BLaER1 treated with 17β-estradiol and CSF1 and Interleukin-3, amounts not matched to agents 10 nM and 100 nM (cell line): ENCODE measurements around the gene CABP4.

ENCODE experiments used
- H3K27ac ChIP-seq, 11 experiments: shearing (Covaris generic); formaldehyde crosslinking; 2 replicates each; pipeline ENCODE4 v1.8.1; 2022
- H3K27me3 ChIP-seq, 11 experiments: shearing (Covaris generic); formaldehyde crosslinking; 2 replicates each; pipeline ENCODE4 v1.8.1; 2022
- H3K36me3 ChIP-seq, 11 experiments: shearing (Covaris generic); formaldehyde crosslinking; 2 replicates each; pipeline ENCODE4 v1.8.1; 2022
- H3K4me1 ChIP-seq, 10 experiments: shearing (Covaris generic); formaldehyde crosslinking; 2 replicates each; pipeline ENCODE4 v1.8.1; 2022
- H3K4me2 ChIP-seq, 11 experiments: shearing (Covaris generic); formaldehyde crosslinking; 2 replicates each; pipeline ENCODE4 v1.8.1; 2022
- H3K4me3 ChIP-seq, 10 experiments: shearing (Covaris generic); formaldehyde crosslinking; 2 replicates each; pipeline ENCODE4 v1.8.1; 2022
- H3K9ac ChIP-seq, 11 experiments: shearing (Covaris generic); formaldehyde crosslinking; 2 replicates each; pipeline ENCODE4 v1.8.1; 2022
- H3K9me3 ChIP-seq, 11 experiments: shearing (Covaris generic); formaldehyde crosslinking; replicated peaks in 1 of 11; 2 replicates each; pipeline ENCODE4 v1.8.1; 2022
- H4K20me1 ChIP-seq, 11 experiments: shearing (Covaris generic); formaldehyde crosslinking; 2 replicates each; pipeline ENCODE4 v1.8.1; 2022
- Cebpa-rat ChIP-seq, 11 experiments: shearing (Covaris generic); IDR thresholded peaks; 2 replicates each; pipeline ENCODE4 v1.8.1; 2022

The CABP4 gene

GRCh38 chr11:67495234-67496005 is 40.3 kb downstream of the CABP4 start:
- Histone ChIP-seq H3K4me1 (peaks cover 4 to 17% (median 5%) of the 10 kb centered on the region in 10 experiments; a peak in 19 of 20 replicates), H3K27me3 (no peaks in the 10 kb centered on the region), H3K9ac (peak overlapping the region in 2 of 11 experiments; percentile 23 to 29; a peak in 1 of 22 replicates), H3K27ac (no peak overlapping the region), H3K4me3 (no peak overlapping the region), H3K36me3 (peaks cover 58 to 97% (median 89%) of the 10 kb centered on the region in 11 experiments), H3K9me3 (peaks cover 0 to 7% (median 0%) of the 10 kb centered on the region in 11 experiments; a peak in 1 of 22 replicates), H4K20me1 (peaks cover 0 to 92% (median 26%) of the 10 kb centered on the region in 11 experiments; a peak in 18 of 22 replicates), H3K4me2 (no peak overlapping the region)
- TF ChIP-seq Cebpa-rat (IDR thresholded peaks at IDR 0.05) = no peak

GRCh38 chr11:67496113-67496512 is 41.0 kb downstream of the CABP4 start:
- Histone ChIP-seq H3K9ac (peak overlapping the region in 1 of 11 experiments; percentile 23; a peak in 1 of 22 replicates), H3K4me3 (no peak overlapping the region), H4K20me1 (peaks cover 0 to 86% (median 20%) of the 10 kb centered on the region in 11 experiments; a peak in 17 of 22 replicates), H3K36me3 (peaks cover 54 to 96% (median 88%) of the 10 kb centered on the region in 11 experiments), H3K27ac (no peak overlapping the region), H3K9me3 (peaks cover 0 to 7% (median 0%) of the 10 kb centered on the region in 11 experiments; a peak in 1 of 22 replicates), H3K4me1 (peaks cover 11 to 23% (median 12%) of the 10 kb centered on the region in 10 experiments; a peak in 19 of 20 replicates), H3K4me2 (no peak overlapping the region), H3K27me3 (no peaks in the 10 kb centered on the region)
- TF ChIP-seq Cebpa-rat (IDR thresholded peaks at IDR 0.05) = no peak

GRCh38 chr11:67497656-67498291 is 42.6 kb downstream of the CABP4 start:
- TF ChIP-seq Cebpa-rat (IDR thresholded peaks at IDR 0.05) = no peak
- Histone ChIP-seq H3K4me1 (peaks cover 22 to 40% (median 28%) of the 10 kb centered on the region in 10 experiments), H3K9ac (peak overlapping the region in 3 of 11 experiments; percentile 13 to 32 (median 20); a peak in 1 of 22 replicates), H3K27me3 (no peaks in the 10 kb centered on the region), H3K27ac (no peak overlapping the region), H3K36me3 (peaks cover 53 to 96% (median 86%) of the 10 kb centered on the region in 11 experiments), H3K4me3 (no peak overlapping the region), H4K20me1 (peaks cover 8 to 86% (median 18%) of the 10 kb centered on the region in 11 experiments; a peak in 19 of 22 replicates), H3K9me3 (peaks cover 0 to 7% (median 0%) of the 10 kb centered on the region in 11 experiments; a peak in 1 of 22 replicates), H3K4me2 (no peak overlapping the region)

- H3K4me2 ChIP-seq = no peak overlapping the region
- peaks cover 0 to 7% (median 0%) of the 10 kb centered on the region in 11 experiments; a peak in 1 of 22 replicates for H3K9me3 ChIP-seq
- no peak for TF ChIP-seq Cebpa-rat (IDR thresholded peaks at IDR 0.05)
- peaks cover 0 to 7% (median 4%) of the 10 kb centered on the region in 11 experiments; a peak in 9 of 22 replicates for H3K27me3 ChIP-seq
- peaks cover 16 to 88% (median 22%) of the 10 kb centered on the region in 11 experiments; a peak in 21 of 22 replicates for H4K20me1 ChIP-seq
- H3K4me1 ChIP-seq = peaks cover 30 to 48% (median 36%) of the 10 kb centered on the region in 10 experiments
- H3K27ac ChIP-seq = no peak overlapping the region
- H3K9ac ChIP-seq = no peak overlapping the region
- no peak overlapping the region for H3K4me3 ChIP-seq
- H3K36me3 ChIP-seq = peaks cover 47 to 96% (median 79%) of the 10 kb centered on the region in 11 experiments
Observed at GRCh38 chr11:67498544-67498972, 43.4 kb downstream of the CABP4 start.

- H3K4me2 ChIP-seq = peak overlapping the region; percentile 28 to 100 (median 66); a peak in 19 of 22 replicates
- H3K4me1 ChIP-seq = peaks cover 36 to 53% (median 42%) of the 10 kb centered on the region in 10 experiments
- no peak for TF ChIP-seq Cebpa-rat (IDR thresholded peaks at IDR 0.05)
- H3K4me3 ChIP-seq = no peak overlapping the region
- H3K9ac ChIP-seq = no peak overlapping the region
- peaks cover 0 to 7% (median 0%) of the 10 kb centered on the region in 11 experiments; a peak in 1 of 22 replicates for H3K9me3 ChIP-seq
- H3K36me3 ChIP-seq = peaks cover 41 to 85% (median 71%) of the 10 kb centered on the region in 11 experiments
- peaks cover 25 to 91% (median 32%) of the 10 kb centered on the region in 11 experiments; a peak in 21 of 22 replicates for H4K20me1 ChIP-seq
- H3K27ac ChIP-seq = peak overlapping the region in 1 of 11 experiments; percentile 26; a peak in 2 of 22 replicates
- peaks cover 0 to 13% (median 9%) of the 10 kb centered on the region in 11 experiments; a peak in 9 of 22 replicates for H3K27me3 ChIP-seq
Observed at GRCh38 chr11:67499808-67500483, 44.8 kb downstream of the CABP4 start.

- H3K36me3 ChIP-seq = peaks cover 36 to 80% (median 66%) of the 10 kb centered on the region in 11 experiments
- peak overlapping the region in 2 of 11 experiments; percentile 26 to 53; a peak in 2 of 22 replicates for H3K27ac ChIP-seq
- H3K4me1 ChIP-seq = peaks cover 39 to 55% (median 45%) of the 10 kb centered on the region in 10 experiments
- H3K9me3 ChIP-seq = peaks cover 0 to 7% (median 0%) of the 10 kb centered on the region in 11 experiments; a peak in 1 of 22 replicates
- H3K4me3 ChIP-seq = no peak overlapping the region
- H3K4me2 ChIP-seq = peak overlapping the region; percentile 28 to 100 (median 66); a peak in 19 of 22 replicates
- peaks cover 0 to 13% (median 9%) of the 10 kb centered on the region in 11 experiments; a peak in 9 of 22 replicates for H3K27me3 ChIP-seq
- TF ChIP-seq Cebpa-rat (IDR thresholded peaks at IDR 0.05) = no peak
- H4K20me1 ChIP-seq = peaks cover 25 to 89% (median 32%) of the 10 kb centered on the region in 11 experiments; a peak in 21 of 22 replicates
- H3K9ac ChIP-seq = no peak overlapping the region
Observed at GRCh38 chr11:67500484-67500821, 45.3 kb downstream of the CABP4 start.

GRCh38 chr11:67500831-67501715 is 45.9 kb downstream of the CABP4 start:
- H4K20me1 ChIP-seq = peaks cover 25 to 87% (median 36%) of the 10 kb centered on the region in 11 experiments; a peak in 21 of 22 replicates
- peak overlapping the region in 3 of 11 experiments; percentile 23 to 53 (median 53); a peak in 4 of 22 replicates for H3K27ac ChIP-seq
- TF ChIP-seq Cebpa-rat (IDR thresholded peaks at IDR 0.05) = peak; percentile 62 to 97 (median 82); a peak in 19 of 22 replicates
- peaks cover 45 to 60% (median 50%) of the 10 kb centered on the region in 10 experiments for H3K4me1 ChIP-seq
- H3K9ac ChIP-seq = peak overlapping the region in 4 of 11 experiments; percentile 18 to 37 (median 35); a peak in 5 of 22 replicates
- peaks cover 0 to 13% (median 9%) of the 10 kb centered on the region in 11 experiments; a peak in 9 of 22 replicates for H3K27me3 ChIP-seq
- peak overlapping the region in 2 of 10 experiments; percentile 9 to 52; a peak in 3 of 20 replicates for H3K4me3 ChIP-seq
- peak overlapping the region; percentile 28 to 100 (median 66); a peak in 18 of 22 replicates for H3K4me2 ChIP-seq
- H3K36me3 ChIP-seq = peaks cover 30 to 73% (median 60%) of the 10 kb centered on the region in 11 experiments
- peaks cover 0 to 7% (median 0%) of the 10 kb centered on the region in 11 experiments; a peak in 1 of 22 replicates for H3K9me3 ChIP-seq
